ENCODE data around the gene ZNF175. TPM values are rescaled to one million over a fixed set of nuclear protein-coding genes. Genes with fewer than 3 reads are reported as not detected.
A peak's percentile ranks its signal among the peaks of the same experiment; 100 is the strongest.

ZNF175 gene
- polyA plus RNA-seq, 3 donors, result 0.39 to 2.4 (median 0.82) TPM

GRCh38 chr19:51599084-51599483, 28.0 kb downstream of the ZNF175 start:
- Mint-ChIP-seq H3K27ac (no peak overlapping the region), H3K4me1 (peaks cover 20% of the 10 kb centered on the region)
- intact Hi-C loops (cut with micrococcal nuclease), result loop anchor here (10.0 kb wide), 1 partner anchor 494 kb away; the partner anchor contains the start of gene CTU1 (in 2 of the 2)

DNA sequence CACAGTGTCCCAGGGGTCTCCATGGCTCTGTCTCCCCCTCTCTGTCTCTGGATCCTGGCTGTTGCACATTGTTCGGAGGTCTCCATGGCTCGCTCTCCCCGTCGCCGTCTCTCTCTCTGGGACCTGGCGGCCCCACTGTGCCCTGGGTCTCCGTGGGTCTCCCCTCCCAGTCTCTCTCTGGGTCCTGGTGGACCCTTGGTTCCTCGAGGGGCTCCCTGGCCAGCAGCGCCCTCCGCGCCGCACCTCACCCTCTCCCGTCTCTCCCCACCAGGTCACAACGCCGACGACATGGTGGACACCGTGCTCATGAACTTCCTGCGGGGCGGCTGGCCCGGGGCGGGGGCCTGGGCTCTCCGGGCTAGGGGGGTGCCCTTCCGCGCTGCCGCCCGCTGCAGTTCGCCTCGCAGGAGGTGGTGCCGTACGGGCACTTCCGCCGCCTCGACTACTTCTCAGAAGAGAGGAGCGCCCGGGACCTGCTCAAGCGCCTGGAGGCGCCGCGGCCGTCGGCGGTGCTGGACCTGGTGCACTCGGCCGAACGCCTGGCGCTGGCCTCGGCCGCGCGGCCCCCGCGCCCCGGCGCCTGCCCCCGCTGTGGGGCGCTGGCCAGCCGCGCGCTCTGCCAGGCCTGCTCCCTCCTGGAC, 30.0 kb downstream of the ZNF175 start:
- intact Hi-C loops (cut with micrococcal nuclease), result loop anchor here (5.0 to 10.0 kb wide), 2 partner anchors 36 to 46 kb away; no protein-coding TSS in a partner anchor
- Histone ChIP-seq H2AFZ (ENCODE audit: insufficient read depth, low read depth, low read length, poor library complexity, severe bottlenecking) (no peak overlapping the region), H3K9ac (ENCODE audit: insufficient read depth, low read length, poor library complexity, severe bottlenecking) (no peak overlapping the region), H3K9me3 (replicated peaks in 1 of 2; ENCODE audit: control insufficient read depth in 1 of 2, insufficient read depth in 1 of 2, low read length in 2 of 2) (peaks cover 11% of the 10 kb centered on the region in 2 donors), H3K4me2 (replicated peaks; ENCODE audit: extremely low read depth, low read length, poor library complexity, severe bottlenecking) (no peak overlapping the region), H3K27ac (ENCODE audit: low read depth in 1 of 2, low read length in 2 of 2) (no peak overlapping the region), H3K4me1 (ENCODE audit: control insufficient read depth in 1 of 2, insufficient read depth in 2 of 2, low read length in 2 of 2) (peaks cover 3 to 11% of the 10 kb centered on the region in 2 donors), H4K20me1 (ENCODE audit: insufficient read depth, low read length) (no peaks in the 10 kb centered on the region), H3K4me3 (replicated peaks in 1 of 3; ENCODE audit: low read depth in 2 of 3, low read length in 3 of 3) (no peak overlapping the region), H3K27me3 (ENCODE audit: control insufficient read depth in 2 of 2, insufficient read depth in 2 of 2, low read length in 2 of 2) (peaks cover 15 to 54% of the 10 kb centered on the region in 2 donors), H3K36me3 (replicated peaks in 1 of 2; ENCODE audit: control insufficient read depth in 1 of 2, insufficient read depth in 2 of 2, low read length in 2 of 2) (no peaks in the 10 kb centered on the region), H3K79me2 (ENCODE audit: insufficient read depth, low read length) (no peaks in the 10 kb centered on the region)
- no peaks in the 10 kb centered on the region for H3K36me3 Mint-ChIP-seq
- no peak for TF ChIP-seq CTCF (IDR thresholded peaks at IDR 0.05)
- H3K27ac Mint-ChIP-seq, result no peak overlapping the region
- peaks cover 0 to 11% (median 8%) of the 10 kb centered on the region in 7 donors for H3K9me3 Mint-ChIP-seq
- H3K4me1 Mint-ChIP-seq, result peaks cover 2% of the 10 kb centered on the region
- peak overlapping the region in 1 of 2 donors; percentile 73 for H3K4me3 Mint-ChIP-seq
- peaks cover 42 to 46% (median 44%) of the 10 kb centered on the region in 3 donors for H3K27me3 Mint-ChIP-seq (ENCODE audit: low read depth in 3 of 3)
- DNase-seq, result peak; percentile 12 to 29 (median 16)
- 11% methylated on average over 59 of the region's 59 CpGs for whole genome bisulfite sequencing (ENCODE audit: insufficient coverage)

More at GRCh38 chr19:51599084-51599483, 28.0 kb downstream of the ZNF175 start:
- Histone ChIP-seq H3K79me2 (ENCODE audit: insufficient read depth, low read length) (no peaks in the 10 kb centered on the region), H3K27ac (ENCODE audit: low read depth in 1 of 2, low read length in 2 of 2) (no peak overlapping the region), H2AFZ (ENCODE audit: insufficient read depth, low read depth, low read length, poor library complexity, severe bottlenecking) (no peak overlapping the region), H3K4me1 (ENCODE audit: control insufficient read depth in 1 of 2, insufficient read depth in 2 of 2, low read length in 2 of 2) (peaks cover 17 to 28% of the 10 kb centered on the region in 2 donors), H3K4me3 (replicated peaks in 1 of 3; ENCODE audit: low read depth in 2 of 3, low read length in 3 of 3) (no peak overlapping the region), H3K36me3 (replicated peaks in 1 of 2; ENCODE audit: control insufficient read depth in 1 of 2, insufficient read depth in 2 of 2, low read length in 2 of 2) (no peaks in the 10 kb centered on the region), H3K9me3 (replicated peaks in 1 of 2; ENCODE audit: control insufficient read depth in 1 of 2, insufficient read depth in 1 of 2, low read length in 2 of 2) (peaks cover 11% of the 10 kb centered on the region in 2 donors), H3K9ac (ENCODE audit: insufficient read depth, low read length, poor library complexity, severe bottlenecking) (no peak overlapping the region), H3K27me3 (ENCODE audit: control insufficient read depth in 2 of 2, insufficient read depth in 2 of 2, low read length in 2 of 2) (peaks cover 13 to 41% of the 10 kb centered on the region in 2 donors), H4K20me1 (ENCODE audit: insufficient read depth, low read length) (no peaks in the 10 kb centered on the region), H3K4me2 (replicated peaks; ENCODE audit: extremely low read depth, low read length, poor library complexity, severe bottlenecking) (no peak overlapping the region)
- H3K4me3 Mint-ChIP-seq, result no peak overlapping the region
- H3K36me3 Mint-ChIP-seq, result no peaks in the 10 kb centered on the region
- TF ChIP-seq CTCF (IDR thresholded peaks at IDR 0.05), result no peak
- WGBS (ENCODE audit: insufficient coverage), result 99% methylated on average over 7 of the region's 10 CpGs
- H3K27me3 Mint-ChIP-seq (ENCODE audit: low read depth in 3 of 3), result peaks cover 40 to 44% (median 42%) of the 10 kb centered on the region in 3 donors
- DNase-seq, result no peak
- peaks cover 0 to 15% (median 8%) of the 10 kb centered on the region in 7 donors for H3K9me3 Mint-ChIP-seq
